Uterus (tissue), 2 donors: Measurements from ENCODE around the gene TWNK.

ENCODE experiments used
- CTCF ChIP-seq, 4 experiments: fragments of 200-600 bp in 2 of 4; fragments of 450-650 bp in 2 of 4; sonication (generic) in 2 of 4; IDR thresholded peaks; one replicate each; pipeline ENCODE4 v1.5.1; 2016 to 2019; ENCODE audit warnings: antibody characterized with exemption in 4 of 4, mild to moderate bottlenecking in 2 of 4, moderate library complexity in 1 of 4
- POLR2A ChIP-seq, 2 donors: fragments of 450-650 bp; IDR thresholded peaks; one replicate each; pipeline ENCODE4 v1.6.1; 2016; ENCODE audit warnings: antibody characterized with exemption in 2 of 2, mild to moderate bottlenecking in 1 of 2, moderate library complexity in 1 of 2

DNA sequence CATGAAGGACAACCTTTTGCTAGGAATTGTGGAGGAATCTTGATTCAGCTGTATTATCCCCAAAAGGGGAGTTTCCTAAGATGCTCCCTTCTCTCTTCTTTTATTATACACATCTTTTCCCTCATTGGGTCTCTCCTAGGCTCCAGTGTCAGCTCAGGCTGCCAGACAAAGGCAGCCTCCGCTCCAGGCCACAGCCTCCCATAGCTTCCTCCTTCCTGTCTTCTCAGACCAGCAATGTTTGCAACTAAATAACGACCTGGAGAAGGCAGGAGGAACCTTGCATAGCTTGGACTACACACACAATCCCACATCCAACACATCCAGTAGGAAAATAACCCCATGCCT lies 56.0 kb downstream of the TWNK start:
- no peak for TF ChIP-seq CTCF (IDR thresholded peaks at IDR 0.05)
- no peak for TF ChIP-seq POLR2A (IDR thresholded peaks at IDR 0.05)
